Hepatocyte (in vitro differentiated cells): ENCODE results near the gene PLA2G4E.

Source experiments
- EZH2 ChIP-seq: fragments of 200-600 bp; sonication (generic); IDR thresholded peaks from 2 replicates; pipeline ENCODE4 v1.6.1; 2016; ENCODE audit warnings: antibody characterized with exemption, mild to moderate bottlenecking, borderline replicate concordance
- EZH2phosphoT487 ChIP-seq: fragments of 200-600 bp; sonication (generic); IDR thresholded peaks from one replicate; pipeline ENCODE4 v1.6.1; 2018; ENCODE audit warnings: antibody characterized with exemption, mild to moderate bottlenecking, low read depth, moderate library complexity; ENCODE audit not compliant: unreplicated experiment, severe bottlenecking
- TF ChIP-seq, protein P1 (sequence below): fragments of 200-600 bp; sonication (generic); IDR thresholded peaks from 2 replicates; pipeline ENCODE4 v1.5.1; 2016; ENCODE audit warnings: antibody characterized with exemption, mild to moderate bottlenecking; ENCODE audit not compliant: poor library complexity

DNA sequence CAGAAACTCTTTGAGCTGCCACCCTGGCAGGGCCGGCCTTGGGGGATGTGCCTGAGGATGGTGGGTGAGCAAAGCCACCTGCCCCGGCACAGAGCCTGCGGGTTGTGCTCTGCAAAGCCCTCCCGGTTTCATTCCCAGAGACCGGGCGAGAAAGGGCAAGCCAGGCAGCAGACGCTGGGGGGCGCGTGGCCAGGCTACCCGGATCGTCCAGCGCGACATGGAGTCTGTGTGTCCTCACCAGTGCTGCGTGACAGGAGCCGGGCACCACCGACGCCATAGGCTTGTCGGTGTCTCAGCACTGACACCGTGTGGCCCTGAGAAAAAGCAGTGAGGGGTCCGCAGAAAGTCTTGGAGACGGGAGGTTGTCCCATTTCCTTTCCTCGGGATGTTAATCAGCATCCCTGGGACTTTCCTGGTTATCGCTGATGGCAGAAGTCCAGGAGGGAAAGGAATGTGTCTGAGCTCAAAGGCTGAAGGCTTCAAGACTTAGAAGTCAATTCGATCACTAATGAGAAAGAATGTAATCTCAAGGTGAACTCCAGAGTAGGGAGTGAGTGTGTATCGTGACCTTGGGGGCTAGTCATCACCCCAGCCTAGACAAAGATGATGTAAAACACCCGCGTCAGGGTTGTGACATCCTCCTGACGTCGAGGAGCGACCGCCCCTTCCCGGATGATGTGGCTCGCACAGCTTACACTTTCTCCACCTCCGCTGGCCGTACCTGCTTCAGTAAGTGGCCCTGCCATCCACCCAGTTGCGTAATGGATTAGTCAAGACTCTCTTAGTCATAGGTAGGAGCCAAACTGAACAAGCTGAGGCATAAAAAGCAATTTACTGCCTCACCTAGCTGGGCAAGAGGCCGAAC, 36.3 kb upstream of the PLA2G4E start:
- TF ChIP-seq EZH2phosphoT487 (no peak), EZH2 (no peak)
- TF ChIP-seq, protein P1, sequence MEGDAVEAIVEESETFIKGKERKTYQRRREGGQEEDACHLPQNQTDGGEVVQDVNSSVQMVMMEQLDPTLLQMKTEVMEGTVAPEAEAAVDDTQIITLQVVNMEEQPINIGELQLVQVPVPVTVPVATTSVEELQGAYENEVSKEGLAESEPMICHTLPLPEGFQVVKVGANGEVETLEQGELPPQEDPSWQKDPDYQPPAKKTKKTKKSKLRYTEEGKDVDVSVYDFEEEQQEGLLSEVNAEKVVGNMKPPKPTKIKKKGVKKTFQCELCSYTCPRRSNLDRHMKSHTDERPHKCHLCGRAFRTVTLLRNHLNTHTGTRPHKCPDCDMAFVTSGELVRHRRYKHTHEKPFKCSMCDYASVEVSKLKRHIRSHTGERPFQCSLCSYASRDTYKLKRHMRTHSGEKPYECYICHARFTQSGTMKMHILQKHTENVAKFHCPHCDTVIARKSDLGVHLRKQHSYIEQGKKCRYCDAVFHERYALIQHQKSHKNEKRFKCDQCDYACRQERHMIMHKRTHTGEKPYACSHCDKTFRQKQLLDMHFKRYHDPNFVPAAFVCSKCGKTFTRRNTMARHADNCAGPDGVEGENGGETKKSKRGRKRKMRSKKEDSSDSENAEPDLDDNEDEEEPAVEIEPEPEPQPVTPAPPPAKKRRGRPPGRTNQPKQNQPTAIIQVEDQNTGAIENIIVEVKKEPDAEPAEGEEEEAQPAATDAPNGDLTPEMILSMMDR, result peak; percentile 78
